ENCODE results near the gene TDRKH. TPM values are rescaled to one million over a fixed set of nuclear protein-coding genes. Genes with fewer than 3 reads are reported as not detected.
"Not testable (repeated sequence)": the region's sequence is repeated elsewhere in the genome, so short reads cannot be mapped to it uniquely, and the experiment has no call there.

TDRKH gene
- total and polyA plus RNA-seq, 7 donors, result 2.4 to 12.1 (median 4.3) TPM

DNA sequence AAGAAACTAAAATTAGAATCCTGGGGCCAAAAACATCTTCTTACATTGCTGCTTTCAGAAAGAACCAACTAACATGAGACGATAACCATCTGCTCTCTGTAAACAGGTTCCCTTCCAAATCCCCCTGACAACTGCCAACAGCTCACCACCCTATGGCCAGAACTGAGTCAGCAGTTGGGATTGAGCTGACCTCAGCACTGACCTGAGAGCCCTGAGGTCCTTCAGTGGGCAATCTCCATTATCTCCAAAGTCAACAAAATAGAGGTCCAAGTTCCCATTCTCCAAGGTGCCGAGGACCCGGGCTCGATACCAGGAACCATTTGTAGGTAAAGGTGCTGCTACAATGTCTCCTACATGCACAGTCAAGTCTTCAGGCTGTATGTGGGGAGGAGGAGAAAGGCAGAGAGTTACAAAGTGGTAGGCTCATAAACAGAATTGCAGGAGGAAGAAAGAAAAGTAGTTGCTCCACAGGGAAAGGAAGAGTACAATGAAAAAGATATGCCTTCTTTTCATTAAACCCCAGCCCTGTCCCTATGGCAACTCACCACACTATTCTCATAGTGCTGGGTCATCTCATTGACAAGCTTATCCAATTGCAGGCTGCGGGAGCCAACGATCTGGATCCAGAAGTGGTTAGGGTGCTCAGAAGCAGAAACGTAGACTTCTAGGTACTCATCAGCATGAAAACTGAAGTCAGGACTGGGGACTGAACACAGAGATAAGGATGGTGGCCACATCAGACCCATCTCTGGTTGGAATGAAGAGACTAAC is 14.2 kb downstream of the TDRKH start:
- DNase-seq, result no peak
- TF ChIP-seq, protein P1, sequence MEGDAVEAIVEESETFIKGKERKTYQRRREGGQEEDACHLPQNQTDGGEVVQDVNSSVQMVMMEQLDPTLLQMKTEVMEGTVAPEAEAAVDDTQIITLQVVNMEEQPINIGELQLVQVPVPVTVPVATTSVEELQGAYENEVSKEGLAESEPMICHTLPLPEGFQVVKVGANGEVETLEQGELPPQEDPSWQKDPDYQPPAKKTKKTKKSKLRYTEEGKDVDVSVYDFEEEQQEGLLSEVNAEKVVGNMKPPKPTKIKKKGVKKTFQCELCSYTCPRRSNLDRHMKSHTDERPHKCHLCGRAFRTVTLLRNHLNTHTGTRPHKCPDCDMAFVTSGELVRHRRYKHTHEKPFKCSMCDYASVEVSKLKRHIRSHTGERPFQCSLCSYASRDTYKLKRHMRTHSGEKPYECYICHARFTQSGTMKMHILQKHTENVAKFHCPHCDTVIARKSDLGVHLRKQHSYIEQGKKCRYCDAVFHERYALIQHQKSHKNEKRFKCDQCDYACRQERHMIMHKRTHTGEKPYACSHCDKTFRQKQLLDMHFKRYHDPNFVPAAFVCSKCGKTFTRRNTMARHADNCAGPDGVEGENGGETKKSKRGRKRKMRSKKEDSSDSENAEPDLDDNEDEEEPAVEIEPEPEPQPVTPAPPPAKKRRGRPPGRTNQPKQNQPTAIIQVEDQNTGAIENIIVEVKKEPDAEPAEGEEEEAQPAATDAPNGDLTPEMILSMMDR (IDR thresholded peaks at IDR 0.05), result no peak
- ATAC-seq, result no peak
- Histone ChIP-seq H3K27me3 (ENCODE audit: insufficient read depth in 3 of 3, low read length in 2 of 3) (no peaks in the 10 kb centered on the region), H3K4me1 (no peaks in the 10 kb centered on the region), H3K36me3 (ENCODE audit: insufficient read depth in 1 of 2, low read depth in 1 of 2) (peaks cover 10 to 84% of the 10 kb centered on the region in 2 donors), H3K9me3 (no peaks in the 10 kb centered on the region), H3K4me3 (no peak overlapping the region), H3K27ac (no peak overlapping the region)
- 83 to 87% (median 84%) methylated on average over 7 of the region's 7 CpGs for WGBS, 3 donors
- intact Hi-C loops (cut with DNase I), result no loop called here

DNA sequence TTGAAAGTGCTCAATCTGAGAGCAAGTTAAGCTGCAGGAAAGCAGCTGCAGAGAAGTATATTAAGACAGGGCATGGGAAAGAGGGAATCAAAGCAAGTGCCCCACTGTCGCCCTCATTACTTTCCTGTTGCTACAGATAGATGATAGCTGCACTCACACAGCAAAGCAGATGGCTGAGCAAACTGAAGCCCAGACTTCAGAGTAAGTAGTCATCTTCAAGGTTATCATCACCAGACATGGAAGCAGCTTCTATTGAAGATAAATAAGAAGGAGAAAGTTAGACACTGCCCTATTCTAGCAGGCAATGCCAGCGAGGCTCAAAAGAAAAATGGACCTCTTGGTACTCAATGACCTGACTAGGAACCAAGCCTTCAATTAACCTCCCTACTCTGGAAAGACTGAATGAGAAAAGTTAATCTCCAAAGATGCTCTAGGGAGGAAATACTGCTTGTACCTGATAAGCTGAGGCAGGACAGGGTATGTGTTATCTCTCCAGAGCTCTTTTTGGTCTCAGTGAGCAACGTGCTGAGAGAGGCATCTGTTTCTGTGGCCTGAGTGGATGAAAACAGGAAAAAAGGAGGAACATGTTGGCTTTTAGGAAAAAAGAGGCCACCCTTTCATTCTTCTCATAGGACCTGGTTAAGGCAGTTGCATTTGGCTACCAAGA is 15.9 kb downstream of the TDRKH start:
- Histone ChIP-seq H3K4me3 (no peak overlapping the region), H3K4me1 (no peaks in the 10 kb centered on the region), H3K27ac (no peak overlapping the region), H3K27me3 (ENCODE audit: insufficient read depth in 3 of 3, low read length in 2 of 3) (no peaks in the 10 kb centered on the region), H3K9me3 (no peaks in the 10 kb centered on the region), H3K36me3 (ENCODE audit: insufficient read depth in 1 of 2, low read depth in 1 of 2) (peaks cover 10 to 68% of the 10 kb centered on the region in 2 donors)
- TF ChIP-seq, protein P1 (IDR thresholded peaks at IDR 0.05), result no peak
- DNase-seq (no peak), ATAC-seq (no peak)
- intact Hi-C loops (cut with DNase I), result no loop called here
- 71 to 89% (median 72%) methylated on average over 3 of the region's 3 CpGs for WGBS, 3 donors

DNA sequence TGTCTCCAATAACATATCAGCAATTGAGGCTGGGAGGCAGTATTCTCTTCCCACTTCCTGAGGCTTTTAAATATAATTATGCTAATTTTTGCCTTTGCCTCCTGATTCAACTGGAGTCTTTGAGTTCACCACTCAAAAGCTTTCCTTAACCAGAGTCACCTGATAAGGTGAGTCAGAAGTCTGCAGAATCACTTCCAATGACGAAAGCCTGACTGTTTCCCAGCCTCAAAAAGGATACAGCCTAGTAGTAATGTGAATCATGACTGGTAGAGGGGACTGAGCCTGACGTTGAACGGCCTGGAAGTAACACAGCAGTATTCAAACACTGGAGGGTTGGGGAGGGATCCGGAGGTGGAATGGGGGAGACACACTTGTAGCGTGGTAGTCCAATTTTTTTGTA is 16.6 kb downstream of the TDRKH start:
- no peak overlapping the region for H3K27ac ChIP-seq
- H3K4me1 ChIP-seq, result no peaks in the 10 kb centered on the region
- no peaks in the 10 kb centered on the region for H3K9me3 ChIP-seq
- TF ChIP-seq, protein P1 (IDR thresholded peaks at IDR 0.05), result no peak
- DNase-seq, result no peak
- WGBS, 3 donors, result 81 to 87% (median 85%) methylated on average over 5 of the region's 5 CpGs
- no peaks in the 10 kb centered on the region for H3K27me3 ChIP-seq (ENCODE audit: insufficient read depth in 3 of 3, low read length in 2 of 3)
- peaks cover 10 to 61% of the 10 kb centered on the region in 2 donors for H3K36me3 ChIP-seq (ENCODE audit: insufficient read depth in 1 of 2, low read depth in 1 of 2)
- no peak for ATAC-seq
- H3K4me3 ChIP-seq, result no peak overlapping the region
- intact Hi-C loops (cut with DNase I), result no loop called here

DNA sequence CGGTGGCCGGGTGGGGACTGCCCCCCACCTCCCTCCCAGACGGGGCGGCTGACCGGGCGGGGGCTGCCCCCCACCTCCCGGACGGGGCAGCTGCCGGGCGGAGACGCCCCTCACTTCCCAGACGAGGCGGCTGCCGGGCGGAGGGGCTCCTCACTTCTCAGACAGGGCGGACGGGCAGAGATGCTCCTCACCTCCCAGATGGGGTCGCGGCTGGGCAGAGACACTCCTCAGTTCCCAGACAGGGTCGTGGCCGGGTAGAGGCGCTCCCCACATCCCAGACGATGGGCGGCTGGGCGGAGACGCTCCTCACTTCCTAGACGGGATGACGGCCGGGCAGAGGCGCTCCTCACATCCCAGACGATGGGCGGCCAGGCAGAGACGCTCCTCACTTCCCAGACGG is 21.0 kb downstream of the TDRKH start:
- H3K36me3 ChIP-seq (ENCODE audit: insufficient read depth in 1 of 2, low read depth in 1 of 2), result peaks cover 4 to 20% of the 10 kb centered on the region in 2 donors
- 89 to 94% (median 91%) methylated on average over 17 to 34 of the region's 34 CpGs for WGBS, 3 donors
- not testable (repeated sequence) for DNase-seq; ATAC-seq; H3K27me3 ChIP-seq (ENCODE audit: insufficient read depth in 3 of 3, low read length in 2 of 3); H3K27ac ChIP-seq; H3K4me3 ChIP-seq; H3K9me3 ChIP-seq; H3K4me1 ChIP-seq
- intact Hi-C loops (cut with DNase I), result loop anchor here in 1 of 2 donors (10.0 kb wide), 1 partner anchor 66 kb away; the partner anchor contains the start of genes C2CD4D and RORC

DNA sequence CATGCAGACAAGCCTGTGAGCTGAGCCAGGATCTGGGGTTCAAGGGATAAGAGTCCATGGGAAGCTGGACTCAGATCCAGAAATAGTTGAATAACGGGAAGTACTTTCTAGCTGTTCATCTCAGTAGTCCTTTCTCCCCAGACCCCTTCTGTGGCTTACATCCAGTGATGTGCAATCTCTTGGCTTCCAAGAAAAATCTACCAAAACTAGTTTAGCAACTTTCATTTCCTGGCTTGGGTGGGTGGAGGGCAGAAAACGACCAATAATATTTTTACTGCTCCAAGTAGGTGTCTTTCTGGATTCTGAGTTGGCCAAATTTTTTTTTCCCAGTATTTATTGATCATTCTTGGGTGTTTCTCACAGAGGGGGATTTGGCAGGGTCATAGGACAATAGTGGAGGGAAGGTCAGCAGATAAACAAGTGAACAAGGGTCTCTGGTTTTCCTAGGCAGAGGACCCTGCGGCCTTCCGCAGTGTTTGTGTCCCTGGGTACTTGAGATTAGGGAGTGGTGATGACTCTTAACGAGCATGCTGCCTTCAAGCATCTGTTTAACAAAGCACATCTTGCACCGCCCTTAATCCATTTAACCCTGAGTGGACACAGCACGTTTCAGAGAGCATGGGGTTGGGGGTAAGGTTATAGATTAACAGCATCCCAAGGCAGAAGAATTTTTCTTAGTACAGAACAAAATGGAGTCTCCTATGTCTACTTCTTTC is 21.8 kb downstream of the TDRKH start:
- intact Hi-C loops (cut with DNase I), result loop anchor here in 1 of 2 donors (10.0 kb wide), 1 partner anchor 66 kb away; the partner anchor contains the start of genes C2CD4D and RORC
- H3K4me3 ChIP-seq; DNase-seq; H3K4me1 ChIP-seq; H3K27ac ChIP-seq; H3K27me3 ChIP-seq (ENCODE audit: insufficient read depth in 3 of 3, low read length in 2 of 3); ATAC-seq; H3K9me3 ChIP-seq: not testable (repeated sequence)
- peaks cover 0 to 12% of the 10 kb centered on the region in 2 donors for H3K36me3 ChIP-seq (ENCODE audit: insufficient read depth in 1 of 2, low read depth in 1 of 2)
- 58 to 68% (median 58%) methylated on average over 2 of the region's 7 CpGs for WGBS, 3 donors
